ENCODE measurements around the gene SUGP1. TPM values are rescaled to one million over a fixed set of nuclear protein-coding genes. Genes with fewer than 3 reads are reported as not detected.

SUGP1 gene
- total RNA-seq, 2 donors from 2014 or later = 50.8 to 60.2 TPM

- H3K4me1 Mint-ChIP-seq = no peaks in the 10 kb centered on the region
- no peak for DNase-seq
- ATAC-seq = no peak
- H3K4me3 Mint-ChIP-seq = no peak overlapping the region
- no peaks in the 10 kb centered on the region for H3K9me3 ChIP-seq (ENCODE audit: control insufficient read depth, low read length, poor library complexity, severe bottlenecking)
- peaks cover 6% of the 10 kb centered on the region for H3K36me3 Mint-ChIP-seq (ENCODE audit: low read depth)
- H3K27me3 Mint-ChIP-seq = no peaks in the 10 kb centered on the region
- H3K27ac Mint-ChIP-seq = no peak overlapping the region
Measured at GRCh38 chr19:19305696-19306095, 14.6 kb downstream of the SUGP1 start.

GRCh38 chr19:19305066-19305465 is 15.2 kb downstream of the SUGP1 start:
- H3K4me3 Mint-ChIP-seq = no peak overlapping the region
- peaks cover 6% of the 10 kb centered on the region for H3K36me3 Mint-ChIP-seq (ENCODE audit: low read depth)
- no peak overlapping the region for H3K27ac Mint-ChIP-seq
- no peaks in the 10 kb centered on the region for H3K4me1 Mint-ChIP-seq
- no peak for ATAC-seq
- no peaks in the 10 kb centered on the region for H3K27me3 Mint-ChIP-seq
- no peaks in the 10 kb centered on the region for H3K9me3 ChIP-seq (ENCODE audit: control insufficient read depth, low read length, poor library complexity, severe bottlenecking)
- no peak for DNase-seq

GRCh38 chr19:19304186-19304965 is 15.9 kb downstream of the SUGP1 start:
- Mint-ChIP-seq H3K27ac (no peak overlapping the region), H3K4me3 (no peak overlapping the region)
- no peak for ATAC-seq

GRCh38 chr19:19303411-19303810 is 16.9 kb downstream of the SUGP1 start:
- no peaks in the 10 kb centered on the region for H3K4me1 Mint-ChIP-seq
- DNase-seq = no peak
- no peaks in the 10 kb centered on the region for H3K27me3 Mint-ChIP-seq
- H3K4me3 Mint-ChIP-seq = no peak overlapping the region
- no peak for ATAC-seq
- peaks cover 6% of the 10 kb centered on the region for H3K36me3 Mint-ChIP-seq (ENCODE audit: low read depth)
- no peak overlapping the region for H3K27ac Mint-ChIP-seq
- no peaks in the 10 kb centered on the region for H3K9me3 ChIP-seq (ENCODE audit: control insufficient read depth, low read length, poor library complexity, severe bottlenecking)

More at GRCh38 chr19:19304186-19304965, 15.9 kb downstream of the SUGP1 start:
- Mint-ChIP-seq H3K4me1 (no peaks in the 10 kb centered on the region), H3K36me3 (ENCODE audit: low read depth) (peaks cover 6% of the 10 kb centered on the region), H3K27me3 (no peaks in the 10 kb centered on the region)
- H3K9me3 ChIP-seq (ENCODE audit: control insufficient read depth, low read length, poor library complexity, severe bottlenecking) = no peaks in the 10 kb centered on the region
- no peak for DNase-seq

GRCh38 chr19:19300613-19301012 is 19.7 kb downstream of the SUGP1 start:
- no peaks in the 10 kb centered on the region for H3K9me3 ChIP-seq (ENCODE audit: control insufficient read depth, low read length, poor library complexity, severe bottlenecking)
- H3K4me3 Mint-ChIP-seq = no peak overlapping the region
- ATAC-seq (no peak), DNase-seq (no peak)
- H3K36me3 Mint-ChIP-seq (ENCODE audit: low read depth) = peaks cover 4% of the 10 kb centered on the region
- H3K4me1 Mint-ChIP-seq = no peaks in the 10 kb centered on the region
- no peaks in the 10 kb centered on the region for H3K27me3 Mint-ChIP-seq
- no peak overlapping the region for H3K27ac Mint-ChIP-seq

GRCh38 chr19:19297759-19298158 is 22.6 kb downstream of the SUGP1 start:
- peaks cover 3% of the 10 kb centered on the region for H3K9me3 ChIP-seq (ENCODE audit: control insufficient read depth, low read length, poor library complexity, severe bottlenecking)
- DNase-seq (no peak), ATAC-seq (no peak)
- H3K27me3 Mint-ChIP-seq = no peaks in the 10 kb centered on the region
- no peaks in the 10 kb centered on the region for H3K4me1 Mint-ChIP-seq
- H3K36me3 Mint-ChIP-seq (ENCODE audit: low read depth) = no peaks in the 10 kb centered on the region
- no peak overlapping the region for H3K4me3 Mint-ChIP-seq
- H3K27ac Mint-ChIP-seq = no peak overlapping the region

GRCh38 chr19:19296953-19297689 is 23.2 kb downstream of the SUGP1 start:
- Mint-ChIP-seq H3K4me3 (no peak overlapping the region), H3K27ac (no peak overlapping the region), H3K4me1 (no peaks in the 10 kb centered on the region), H3K36me3 (ENCODE audit: low read depth) (no peaks in the 10 kb centered on the region), H3K27me3 (no peaks in the 10 kb centered on the region)
- ATAC-seq = no peak
- no peak for DNase-seq
- peaks cover 3% of the 10 kb centered on the region for H3K9me3 ChIP-seq (ENCODE audit: control insufficient read depth, low read length, poor library complexity, severe bottlenecking)

- DNase-seq = no peak
- H3K4me3 Mint-ChIP-seq = no peak overlapping the region
- H3K9me3 ChIP-seq (ENCODE audit: control insufficient read depth, low read length, poor library complexity, severe bottlenecking) = peaks cover 3% of the 10 kb centered on the region
- no peak for ATAC-seq
- no peaks in the 10 kb centered on the region for H3K4me1 Mint-ChIP-seq
- peaks cover 4% of the 10 kb centered on the region for H3K36me3 Mint-ChIP-seq (ENCODE audit: low read depth)
- no peaks in the 10 kb centered on the region for H3K27me3 Mint-ChIP-seq
- peak overlapping the region; percentile 14 for H3K27ac Mint-ChIP-seq
Measured at GRCh38 chr19:19294914-19295313, 25.4 kb downstream of the SUGP1 start.

GRCh38 chr19:19292607-19293006 is 27.7 kb downstream of the SUGP1 start:
- Mint-ChIP-seq H3K4me3 (no peak overlapping the region), H3K27me3 (no peaks in the 10 kb centered on the region), H3K27ac (no peak overlapping the region), H3K4me1 (no peaks in the 10 kb centered on the region), H3K36me3 (ENCODE audit: low read depth) (peaks cover 4% of the 10 kb centered on the region)
- ATAC-seq (no peak), DNase-seq (no peak)
- peaks cover 3% of the 10 kb centered on the region for H3K9me3 ChIP-seq (ENCODE audit: control insufficient read depth, low read length, poor library complexity, severe bottlenecking)

GRCh38 chr19:19285686-19286085 is 34.6 kb downstream of the SUGP1 start:
- ATAC-seq (no peak), DNase-seq (no peak)
- Mint-ChIP-seq H3K36me3 (ENCODE audit: low read depth) (peaks cover 11% of the 10 kb centered on the region), H3K27ac (no peak overlapping the region), H3K4me1 (peaks cover 4% of the 10 kb centered on the region), H3K27me3 (no peaks in the 10 kb centered on the region), H3K4me3 (no peak overlapping the region)
- no peaks in the 10 kb centered on the region for H3K9me3 ChIP-seq (ENCODE audit: control insufficient read depth, low read length, poor library complexity, severe bottlenecking)

- Mint-ChIP-seq H3K4me1 (peaks cover 4% of the 10 kb centered on the region), H3K4me3 (no peak overlapping the region), H3K27ac (no peak overlapping the region), H3K36me3 (ENCODE audit: low read depth) (peaks cover 9% of the 10 kb centered on the region), H3K27me3 (no peaks in the 10 kb centered on the region)
- no peak for DNase-seq
- ATAC-seq = no peak
- no peaks in the 10 kb centered on the region for H3K9me3 ChIP-seq (ENCODE audit: control insufficient read depth, low read length, poor library complexity, severe bottlenecking)
Measured at GRCh38 chr19:19280561-19280960, 39.7 kb downstream of the SUGP1 start.

- no peaks in the 10 kb centered on the region for H3K27me3 Mint-ChIP-seq
- peaks cover 9% of the 10 kb centered on the region for H3K36me3 Mint-ChIP-seq (ENCODE audit: low read depth)
- no peak for DNase-seq
- H3K4me1 Mint-ChIP-seq = peaks cover 3% of the 10 kb centered on the region
- no peak for ATAC-seq
- no peaks in the 10 kb centered on the region for H3K9me3 ChIP-seq (ENCODE audit: control insufficient read depth, low read length, poor library complexity, severe bottlenecking)
- no peak overlapping the region for H3K27ac Mint-ChIP-seq
- no peak overlapping the region for H3K4me3 Mint-ChIP-seq
Measured at GRCh38 chr19:19279853-19280252, 40.5 kb downstream of the SUGP1 start.

GRCh38 chr19:19279062-19279612 is 41.2 kb downstream of the SUGP1 start:
- Mint-ChIP-seq H3K4me3 (no peak overlapping the region), H3K4me1 (peaks cover 2% of the 10 kb centered on the region), H3K27ac (no peak overlapping the region), H3K36me3 (ENCODE audit: low read depth) (peaks cover 4% of the 10 kb centered on the region), H3K27me3 (no peaks in the 10 kb centered on the region)
- ATAC-seq (no peak), DNase-seq (no peak)
- H3K9me3 ChIP-seq (ENCODE audit: control insufficient read depth, low read length, poor library complexity, severe bottlenecking) = no peaks in the 10 kb centered on the region
